ENCODE data around the gene ZNF423.
A peak's percentile ranks its signal among the peaks of the same experiment; 100 is the strongest.
"Not testable (repeated sequence)": the region's sequence is repeated elsewhere in the genome, so short reads cannot be mapped to it uniquely, and the experiment has no call there.

Gene ZNF423

DNA sequence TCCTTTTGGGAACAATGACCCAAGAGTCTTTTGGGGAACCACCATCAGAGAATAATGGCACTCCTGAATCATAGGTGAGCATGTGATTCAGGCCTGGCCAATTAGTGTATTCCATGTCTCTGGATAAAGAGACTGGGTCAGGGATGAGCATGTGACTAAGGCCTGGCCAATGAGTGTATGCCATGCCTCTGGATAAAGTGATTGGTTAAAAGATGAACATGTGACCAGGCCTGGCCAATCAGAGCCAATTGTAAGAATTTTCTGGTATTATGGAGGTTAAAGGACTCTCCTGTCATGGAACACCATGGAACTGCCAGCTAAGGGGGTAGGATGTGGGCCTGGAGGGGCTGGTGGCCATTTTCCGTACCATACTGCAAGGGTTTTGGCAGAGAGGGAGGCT is 288.0 kb downstream of the ZNF423 start:
- no peak for DNase-seq

DNA sequence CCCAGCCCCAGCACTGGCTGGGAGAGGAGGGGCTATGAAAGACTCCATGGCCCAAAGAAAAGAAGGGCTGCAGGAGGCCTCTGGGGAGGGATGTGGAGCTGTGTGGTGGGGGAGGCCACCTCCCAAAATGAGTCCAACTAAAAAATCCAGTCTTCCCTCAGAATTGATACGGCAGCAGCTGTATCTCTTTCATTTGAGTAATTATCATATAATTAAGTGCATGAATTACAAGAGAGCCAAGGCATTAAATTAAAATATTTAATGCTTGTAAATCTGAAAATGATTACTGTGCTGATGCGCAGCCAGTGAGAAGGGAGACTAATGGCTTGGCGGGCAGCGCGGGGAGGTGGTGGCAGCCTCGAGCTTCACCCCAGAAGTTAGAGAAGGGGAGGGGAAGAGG is 289.5 kb downstream of the ZNF423 start:
- no peak for DNase-seq

DNA sequence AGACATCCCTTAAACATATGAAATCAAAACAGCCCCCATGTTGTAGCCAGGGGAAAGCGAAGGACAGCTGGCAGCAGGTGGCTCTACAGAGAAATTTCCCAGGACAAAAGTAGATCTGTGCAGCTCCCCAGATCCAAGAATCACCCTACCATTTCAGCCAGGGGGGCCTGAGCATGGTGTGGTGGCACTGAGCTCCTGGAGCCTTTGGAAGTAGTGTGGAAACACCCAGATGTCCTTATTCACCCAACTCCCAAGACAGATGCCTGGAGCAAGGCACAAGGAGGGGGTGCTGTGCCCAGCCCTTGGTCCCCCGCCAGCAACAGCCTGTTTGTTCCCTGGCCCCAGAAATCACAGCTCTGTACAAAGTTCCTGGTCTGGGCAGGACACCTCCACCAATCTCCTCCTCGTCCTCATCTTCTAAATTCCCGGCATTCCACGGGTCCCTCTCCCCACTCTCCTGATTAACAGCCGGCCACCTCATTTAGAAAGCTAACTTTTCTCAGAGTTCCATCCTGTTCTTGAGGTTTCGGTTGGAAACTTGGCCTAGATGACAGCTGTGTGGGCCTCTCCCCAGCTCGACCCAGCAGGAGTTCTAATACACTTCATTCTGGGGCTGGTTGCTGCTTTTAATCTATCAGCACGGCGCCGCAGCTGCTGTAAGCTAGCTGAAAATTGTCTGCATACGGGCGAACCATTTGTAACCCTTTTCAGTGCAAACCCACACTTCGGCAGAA is 291.2 kb downstream of the ZNF423 start:
- DNase-seq: peak; percentile 41

DNA sequence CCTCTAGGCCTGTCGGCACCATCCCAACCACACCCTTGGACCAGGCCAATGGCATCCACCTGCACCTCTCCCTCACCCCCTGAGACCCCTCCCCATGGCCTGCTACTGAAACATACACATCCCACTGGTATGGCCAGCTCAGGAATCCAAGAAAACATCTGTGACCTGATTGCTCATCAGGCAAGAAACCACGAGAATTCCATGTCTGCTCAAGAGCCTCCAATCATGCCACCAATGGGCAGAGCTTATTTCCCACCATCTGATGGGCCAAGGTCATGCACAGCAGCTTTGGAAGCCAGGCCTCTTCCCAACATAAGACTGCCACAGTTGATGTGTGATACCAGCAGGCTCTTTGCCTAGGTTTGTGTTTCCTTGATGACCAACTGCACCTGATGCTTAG is 292.2 kb downstream of the ZNF423 start:
- peak; percentile 57 for DNase-seq

DNA sequence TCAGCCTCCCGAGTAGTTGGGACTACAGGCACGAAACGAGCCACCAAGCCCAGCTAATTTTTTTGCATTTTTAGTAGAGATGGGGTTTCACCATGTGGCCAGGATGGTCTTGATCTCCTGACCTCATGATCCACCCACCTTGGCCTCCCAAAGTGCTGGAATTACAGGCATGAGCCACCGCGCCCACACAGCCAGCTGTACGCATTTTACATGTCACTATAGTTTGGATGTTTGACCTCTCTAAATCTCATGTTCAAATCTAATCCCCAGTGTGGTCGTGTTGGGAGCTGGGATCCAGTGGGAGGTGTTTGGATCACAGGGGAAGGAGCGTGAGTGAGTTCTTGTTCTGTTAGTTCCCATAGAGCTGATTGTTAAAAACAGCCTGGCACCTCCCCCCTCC is 293.0 kb downstream of the ZNF423 start:
- not testable (repeated sequence) for DNase-seq

DNA sequence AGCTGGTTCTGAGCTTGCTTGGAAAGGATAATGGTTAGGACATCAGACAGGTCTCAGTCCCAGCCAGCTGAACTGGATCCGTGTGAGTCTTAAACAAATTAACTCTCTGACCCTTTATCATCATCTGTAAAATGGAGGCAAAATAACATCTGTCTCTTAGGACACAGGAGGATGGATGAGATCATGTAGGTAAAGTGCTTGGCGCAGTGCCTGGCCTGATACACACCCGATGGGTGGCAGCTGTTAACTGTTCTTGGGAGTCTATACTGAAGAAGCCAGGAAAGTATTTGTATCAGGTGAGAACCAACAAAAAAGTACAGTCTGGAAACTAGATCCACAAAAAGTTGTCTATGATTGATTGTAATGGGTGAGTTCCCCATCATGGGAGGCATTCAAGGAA is 293.7 kb downstream of the ZNF423 start:
- no peak for DNase-seq

DNA sequence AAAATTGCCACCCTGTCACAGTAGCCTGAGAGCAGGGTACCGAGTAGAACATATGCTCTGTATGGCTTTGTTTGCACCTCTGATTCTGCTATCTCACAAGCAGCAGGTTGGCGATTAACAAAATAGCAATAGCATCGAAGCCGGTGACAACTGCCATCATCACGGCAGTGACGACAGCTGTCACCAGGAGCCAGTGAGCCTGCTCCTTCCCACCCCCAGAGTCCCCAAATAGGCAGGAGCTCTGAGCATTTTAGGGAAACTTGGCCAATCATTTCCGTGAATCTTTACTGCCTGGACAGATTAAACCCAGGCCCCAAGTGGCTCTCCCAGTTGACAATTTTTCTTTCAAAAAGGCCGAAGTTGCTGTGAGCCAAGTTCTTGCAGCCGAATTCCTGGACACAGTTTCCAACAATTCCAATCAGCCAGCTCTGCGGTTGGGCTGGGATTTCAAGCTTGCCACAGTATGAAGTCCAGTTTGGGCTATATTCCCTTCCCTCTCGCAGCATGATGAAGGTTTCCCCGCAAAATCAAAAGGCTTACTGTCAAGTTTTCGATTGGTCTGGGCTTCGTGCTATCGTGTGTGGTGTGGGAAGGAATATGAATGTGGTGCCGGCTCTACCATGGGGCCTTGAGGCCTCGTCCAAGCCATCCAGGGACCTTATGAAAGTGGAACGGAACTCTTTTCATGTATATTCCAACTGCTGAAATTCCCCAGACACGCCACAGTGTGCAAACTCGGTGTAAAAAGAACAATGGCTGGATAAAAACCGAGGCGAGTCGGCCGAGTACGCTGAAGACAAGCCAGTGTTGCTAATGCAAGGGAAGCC is 295.7 kb downstream of the ZNF423 start:
- DNase-seq: peak; percentile 79

DNA sequence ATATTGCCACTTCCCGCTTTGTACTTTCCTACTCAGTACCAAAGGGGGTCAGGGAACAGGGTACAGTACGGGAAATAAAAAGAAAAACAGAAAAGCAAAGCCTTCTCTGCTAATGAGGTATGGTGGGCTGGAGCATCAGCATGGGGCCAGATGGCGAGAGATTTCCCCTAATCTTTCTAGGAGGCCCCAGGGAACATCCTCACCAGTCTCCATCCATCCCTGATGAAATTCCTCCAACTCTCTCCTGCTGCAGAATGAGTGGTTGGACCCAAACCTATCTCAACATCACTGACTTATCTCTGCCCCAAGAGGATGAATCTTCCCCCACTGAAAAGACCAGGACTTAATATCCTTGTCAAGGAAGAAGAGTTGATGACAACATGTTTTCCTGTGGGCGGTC is 296.7 kb downstream of the ZNF423 start:
- no peak for DNase-seq

DNA sequence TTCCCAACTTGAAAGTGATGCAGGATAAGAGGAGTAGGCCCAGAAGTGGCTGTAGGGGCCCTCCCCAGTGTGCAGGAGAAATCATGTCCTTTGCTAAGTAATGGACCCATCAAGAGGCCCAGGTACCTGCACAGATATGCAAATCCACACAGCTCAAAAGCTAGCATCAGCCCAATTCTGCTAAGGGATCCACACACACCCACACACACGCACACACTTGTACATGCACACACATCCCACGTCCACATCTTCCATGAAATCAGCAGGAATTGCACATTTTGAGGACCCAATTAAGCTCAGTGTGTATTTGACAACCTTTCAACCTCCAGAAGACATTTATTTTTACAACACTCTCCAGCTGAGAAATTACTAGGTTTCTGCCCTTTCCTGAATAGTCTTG is 297.5 kb downstream of the ZNF423 start:
- no peak for DNase-seq

DNA sequence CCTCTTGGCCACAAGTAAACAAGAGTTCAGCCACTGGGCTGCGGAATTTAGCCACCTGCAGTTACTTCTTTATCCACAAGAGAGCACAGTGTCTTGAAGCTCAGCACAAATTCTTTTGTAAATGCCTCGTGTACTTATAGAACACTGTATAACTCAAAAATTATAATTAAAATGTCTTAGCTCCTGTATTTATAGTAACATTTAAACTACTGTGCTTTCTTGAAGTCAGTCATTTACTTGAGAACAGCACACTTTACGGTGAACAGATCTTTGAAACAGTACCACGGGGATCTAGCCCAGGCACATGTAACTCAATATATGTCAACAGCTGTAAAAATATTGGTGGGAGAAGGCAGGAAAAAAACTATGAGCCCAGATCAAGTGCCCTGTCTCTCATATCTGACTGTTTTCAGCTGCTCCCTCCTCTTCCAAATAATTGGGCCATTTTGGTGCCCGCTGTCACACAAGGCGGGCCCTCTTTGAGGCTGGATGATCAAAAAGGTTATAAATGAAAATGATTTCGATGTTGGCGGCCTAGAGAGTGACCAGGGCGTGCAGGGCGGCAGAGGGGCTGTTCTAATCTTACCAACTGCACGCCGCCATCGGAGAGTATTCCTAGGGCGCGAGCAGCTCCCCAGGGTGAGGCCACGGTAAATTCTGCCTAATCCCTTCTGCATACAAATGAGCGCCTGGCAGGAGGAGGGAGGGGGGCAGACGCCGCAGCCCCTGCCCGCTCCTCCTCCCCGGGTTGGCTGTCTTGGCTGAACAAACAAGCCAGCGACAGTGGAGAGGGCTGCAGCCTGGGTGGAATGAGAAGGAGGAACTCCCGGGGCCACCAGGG is 299.1 kb downstream of the ZNF423 start:
- peak; percentile 35 for DNase-seq

DNA sequence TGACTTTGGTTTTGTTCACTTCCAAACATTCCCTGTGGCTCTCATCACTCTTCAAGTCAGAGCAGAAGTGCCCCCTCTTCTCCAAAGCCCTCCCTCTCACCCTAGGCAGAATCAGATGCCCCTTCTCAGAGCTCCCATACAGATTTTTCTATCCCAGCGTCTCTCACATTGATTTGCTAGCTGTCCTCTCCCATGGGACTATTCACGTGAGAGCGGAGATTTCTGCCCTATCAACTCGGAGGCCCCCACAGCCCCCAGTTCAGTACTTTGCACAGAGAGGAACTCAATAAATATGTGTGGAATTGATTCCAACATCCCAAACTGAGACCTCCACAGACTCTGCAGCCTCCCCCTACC is 299.7 kb downstream of the ZNF423 start:
- DNase-seq: no peak

DNA sequence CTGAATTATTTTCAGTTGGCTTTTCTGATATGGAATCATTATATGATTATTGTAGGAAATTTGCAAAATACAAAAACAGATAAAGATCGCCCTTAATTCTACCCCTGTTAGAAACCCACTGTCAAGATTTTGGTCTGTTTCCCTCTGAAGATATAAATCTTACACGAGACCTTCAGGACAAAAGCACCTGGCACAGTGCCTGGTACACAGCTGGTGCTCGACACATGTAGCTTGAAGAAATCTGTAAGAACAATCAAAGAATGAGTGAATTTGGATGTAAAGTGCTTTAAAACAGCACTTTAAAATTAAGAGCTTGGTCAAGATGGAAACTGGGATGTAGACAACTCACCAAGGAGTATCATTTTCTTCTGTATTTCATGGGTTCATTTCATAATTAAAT is 301.2 kb downstream of the ZNF423 start:
- no peak for DNase-seq

DNA sequence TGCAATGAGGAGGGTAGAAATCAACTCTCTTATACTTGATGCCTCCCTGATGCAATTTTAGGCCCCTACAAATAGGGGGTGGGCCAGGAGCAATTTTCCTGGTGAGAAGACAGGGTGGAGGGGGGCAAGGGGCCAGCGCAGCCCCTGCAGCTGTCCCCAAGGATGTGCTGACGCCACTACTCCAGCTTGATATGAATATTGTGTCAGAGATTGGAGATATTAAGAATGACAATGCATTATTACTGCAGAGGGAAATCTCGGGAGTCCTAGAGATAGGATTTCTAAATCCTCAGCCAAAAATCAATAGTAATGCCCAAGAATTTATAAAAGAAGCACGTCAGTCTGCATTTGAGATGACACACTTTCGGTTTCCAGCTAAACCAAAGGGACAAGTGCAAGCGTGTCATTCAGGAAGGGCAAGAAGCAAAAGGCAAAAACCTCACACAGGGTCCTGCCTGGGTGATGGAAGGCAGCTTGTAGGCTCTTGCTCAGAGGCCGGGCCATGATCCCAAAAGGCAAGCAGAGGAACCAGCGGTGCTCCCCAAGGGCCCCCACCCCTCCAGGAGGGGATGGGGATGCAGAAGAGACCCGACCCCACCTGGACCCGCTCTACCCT is 303.5 kb downstream of the ZNF423 start:
- no peak for DNase-seq

DNA sequence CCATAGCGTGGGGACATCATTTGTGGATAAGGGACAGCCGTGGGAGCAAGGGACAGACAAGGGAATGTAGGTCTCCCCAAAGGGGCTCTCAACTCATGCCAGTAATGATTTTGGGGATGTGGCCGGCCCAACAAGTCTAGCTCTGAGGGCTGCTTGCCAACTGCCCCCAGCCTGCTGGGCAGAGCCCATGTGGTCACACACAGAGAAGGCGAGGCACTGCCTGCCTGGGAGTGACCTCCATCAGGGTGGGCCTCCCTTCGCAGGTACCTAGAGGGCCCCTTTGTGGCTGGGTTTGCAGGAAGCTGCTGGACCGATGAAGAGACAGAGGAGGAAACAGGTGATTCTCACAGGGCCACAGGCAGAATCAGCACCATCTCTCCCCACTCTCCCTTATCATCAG is 305.2 kb downstream of the ZNF423 start:
- no peak for DNase-seq

DNA sequence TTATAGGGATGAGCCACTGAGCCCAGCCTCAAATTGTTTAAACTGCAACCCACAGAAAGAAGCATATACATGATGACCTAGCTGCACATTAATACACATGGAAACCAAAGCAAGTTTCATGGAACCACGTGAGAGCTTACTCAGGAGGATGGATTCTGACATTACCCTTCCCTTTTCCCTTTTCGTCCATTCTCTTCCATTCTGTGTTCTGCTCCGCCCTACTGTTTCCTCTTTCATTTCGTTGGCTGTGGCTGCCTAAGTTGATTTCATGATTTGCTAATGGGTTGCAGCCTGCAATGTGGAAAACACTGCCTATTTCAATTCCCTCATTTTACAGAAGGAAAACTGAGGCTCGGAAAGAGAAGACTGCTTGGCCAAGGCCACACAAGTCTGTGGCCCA is 305.8 kb downstream of the ZNF423 start:
- DNase-seq: no peak

DNA sequence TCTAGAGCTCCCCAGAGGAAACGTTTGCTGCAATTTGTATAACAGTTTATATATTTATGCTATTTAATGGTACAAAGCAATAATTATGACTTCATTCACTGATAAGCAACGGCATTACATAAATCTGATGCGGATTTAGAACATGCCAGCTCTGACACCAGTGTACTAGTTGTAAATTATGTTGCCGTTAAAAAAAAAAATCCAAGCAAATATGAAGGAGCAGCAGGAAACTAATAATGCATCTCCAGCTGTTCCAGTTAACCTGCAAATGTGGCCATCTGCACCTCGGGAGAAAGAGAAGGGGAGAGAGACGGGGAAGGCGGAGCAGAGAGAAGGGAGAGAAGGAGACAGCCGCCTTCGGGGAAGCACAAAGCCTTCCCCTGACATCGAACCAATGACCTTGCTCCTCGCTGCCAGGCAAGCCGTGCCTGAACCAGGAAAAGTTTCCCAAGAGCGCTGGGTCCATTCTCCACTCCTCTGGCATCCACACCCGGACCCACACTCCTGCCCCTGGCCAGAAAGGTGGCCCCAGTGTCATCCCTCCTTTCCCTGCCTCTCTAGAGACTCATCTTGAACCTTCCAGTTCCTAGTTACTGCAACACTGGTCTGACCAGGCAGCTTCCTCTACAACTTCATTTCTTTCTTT is 307.5 kb downstream of the ZNF423 start:
- no peak for DNase-seq

DNA sequence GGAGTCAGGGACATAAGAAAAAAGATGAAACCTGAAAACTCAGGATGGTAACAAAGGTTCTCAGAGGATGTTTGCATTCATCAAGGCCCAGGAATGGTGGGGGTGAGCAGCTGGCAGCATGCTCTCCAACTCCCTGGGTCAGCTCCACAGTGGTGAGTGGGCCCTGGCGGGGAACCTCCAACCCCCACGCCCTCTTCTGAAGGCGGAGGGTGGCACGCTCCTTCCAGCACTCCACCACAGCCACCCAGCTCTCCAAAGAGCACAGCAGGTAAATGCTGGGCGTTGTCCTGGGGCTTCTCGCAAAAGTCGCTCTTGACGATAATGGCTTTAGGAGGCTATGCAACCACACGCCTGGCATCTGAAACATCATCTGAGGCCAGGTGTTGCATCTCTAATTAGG is 308.5 kb downstream of the ZNF423 start:
- DNase-seq: no peak

DNA sequence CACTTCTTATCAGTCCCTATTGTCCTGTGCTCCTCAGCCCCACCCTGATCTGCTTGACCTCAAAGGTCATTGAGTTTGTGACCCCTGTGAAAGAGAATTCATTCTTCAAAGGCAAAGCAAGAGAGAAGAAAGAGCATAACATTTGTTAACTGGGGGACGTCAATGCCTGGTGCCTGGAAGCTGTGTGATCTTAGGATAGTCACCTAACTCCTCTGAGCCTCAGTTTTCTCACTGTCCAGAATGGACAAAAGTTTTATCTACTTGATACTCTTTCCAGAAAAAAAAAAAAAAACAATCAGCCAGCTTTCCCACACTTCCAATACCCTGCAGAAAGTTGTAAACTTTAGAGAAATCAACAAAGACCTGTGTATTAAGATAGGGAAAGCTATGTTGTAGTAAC is 309.2 kb downstream of the ZNF423 start:
- DNase-seq: no peak

DNA sequence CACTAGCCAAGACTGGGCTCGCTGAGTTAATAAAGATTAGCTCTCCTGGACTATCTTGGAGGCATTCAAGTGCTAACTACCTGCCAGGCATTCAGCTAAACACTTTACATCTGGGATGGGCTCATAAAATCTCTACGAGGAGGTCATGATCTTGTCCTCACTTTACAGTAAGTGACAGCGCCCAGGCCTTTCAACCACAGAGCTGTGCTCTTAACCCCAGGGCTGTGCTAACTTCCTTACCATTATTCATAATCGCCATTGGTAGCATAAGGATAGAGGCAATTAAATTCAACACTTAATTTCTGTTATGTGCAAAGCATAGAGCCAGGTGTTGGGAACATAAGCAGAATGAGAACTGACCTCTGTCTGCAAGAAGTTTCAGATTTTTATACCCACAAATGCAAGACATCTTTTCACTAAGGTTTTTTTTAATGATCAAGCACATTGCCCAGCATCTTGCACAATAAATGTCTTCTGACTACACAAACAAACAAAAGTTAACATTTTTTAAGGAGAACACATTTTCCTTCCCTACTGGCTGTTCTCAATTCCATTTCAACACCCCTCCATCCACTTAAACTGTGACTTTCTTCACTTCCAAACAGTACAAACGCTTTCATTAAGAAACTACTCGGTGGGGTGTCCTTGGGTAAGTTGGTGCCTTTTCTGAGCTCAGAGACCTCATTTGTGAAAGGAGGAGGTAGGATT is 310.0 kb downstream of the ZNF423 start:
- no peak for DNase-seq

DNA sequence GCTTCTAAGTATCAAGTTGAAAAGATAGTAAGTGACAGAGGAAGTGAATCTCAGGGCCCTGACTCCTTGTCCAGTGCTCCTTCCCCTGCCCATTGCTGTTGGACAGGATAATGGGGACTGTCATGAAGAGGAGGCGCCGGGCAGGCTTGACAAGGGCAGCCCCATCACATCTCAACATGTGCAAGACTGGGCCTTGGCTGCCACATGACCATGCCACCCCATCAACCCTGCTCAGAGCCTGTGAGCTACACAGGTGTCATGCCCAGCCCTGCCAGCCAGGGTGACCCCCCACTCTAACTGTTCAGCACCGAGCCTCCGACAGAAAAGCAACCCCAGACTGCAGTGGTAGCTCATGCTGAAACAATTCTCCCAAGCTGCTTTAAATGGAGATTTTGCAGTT is 310.7 kb downstream of the ZNF423 start:
- DNase-seq: no peak

DNA sequence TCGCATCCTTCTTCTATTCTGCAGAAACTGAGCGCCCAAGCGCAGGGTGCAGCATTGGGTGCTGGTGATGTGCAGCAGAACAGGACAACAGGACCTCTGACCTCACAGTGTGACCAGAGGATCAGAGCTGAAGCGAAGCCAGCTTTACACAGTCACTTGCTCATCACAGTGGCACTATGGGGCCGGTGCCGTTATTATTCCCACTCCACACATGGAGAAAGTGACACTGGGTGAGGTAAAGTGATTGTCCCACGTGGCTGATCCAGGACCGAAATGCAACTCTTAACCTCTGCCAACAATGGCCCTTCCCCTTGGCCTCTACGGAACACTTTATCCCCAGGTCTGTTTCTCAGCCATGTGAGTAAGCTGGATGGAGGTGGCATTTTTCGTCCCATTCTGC is 311.1 kb downstream of the ZNF423 start:
- no peak for DNase-seq

DNA sequence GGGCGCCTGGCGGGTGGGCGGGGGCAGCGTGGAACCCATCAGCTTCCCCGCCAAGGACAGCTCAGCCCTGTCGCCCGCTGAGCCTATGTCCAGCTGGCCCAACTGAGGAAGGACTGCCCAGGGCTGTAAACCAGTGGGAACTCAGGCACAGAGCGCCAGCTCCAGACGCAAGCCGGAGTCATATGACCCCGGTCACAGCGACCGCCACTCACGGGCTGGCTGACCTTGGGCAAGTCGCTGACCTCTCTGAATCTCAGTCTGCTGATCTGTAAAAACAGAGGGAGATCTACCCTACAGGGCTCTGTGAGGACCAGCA is 312.3 kb downstream of the ZNF423 start:
- DNase-seq: no peak
